GM18907 (cell line): ENCODE results near the gene METTL16.

Source experiments
- ATAC-seq: cut with Tn5 transposase; IDR thresholded peaks from one replicate; pipeline ENCODE4 v1.9.1; 2021; ENCODE audit warnings: mild to moderate bottlenecking, moderate library complexity; ENCODE audit not compliant: unreplicated experiment

The METTL16 gene

GRCh38 chr17:2385240-2386210 lies 126.2 kb downstream of the METTL16 start:
- no peak for ATAC-seq

DNA sequence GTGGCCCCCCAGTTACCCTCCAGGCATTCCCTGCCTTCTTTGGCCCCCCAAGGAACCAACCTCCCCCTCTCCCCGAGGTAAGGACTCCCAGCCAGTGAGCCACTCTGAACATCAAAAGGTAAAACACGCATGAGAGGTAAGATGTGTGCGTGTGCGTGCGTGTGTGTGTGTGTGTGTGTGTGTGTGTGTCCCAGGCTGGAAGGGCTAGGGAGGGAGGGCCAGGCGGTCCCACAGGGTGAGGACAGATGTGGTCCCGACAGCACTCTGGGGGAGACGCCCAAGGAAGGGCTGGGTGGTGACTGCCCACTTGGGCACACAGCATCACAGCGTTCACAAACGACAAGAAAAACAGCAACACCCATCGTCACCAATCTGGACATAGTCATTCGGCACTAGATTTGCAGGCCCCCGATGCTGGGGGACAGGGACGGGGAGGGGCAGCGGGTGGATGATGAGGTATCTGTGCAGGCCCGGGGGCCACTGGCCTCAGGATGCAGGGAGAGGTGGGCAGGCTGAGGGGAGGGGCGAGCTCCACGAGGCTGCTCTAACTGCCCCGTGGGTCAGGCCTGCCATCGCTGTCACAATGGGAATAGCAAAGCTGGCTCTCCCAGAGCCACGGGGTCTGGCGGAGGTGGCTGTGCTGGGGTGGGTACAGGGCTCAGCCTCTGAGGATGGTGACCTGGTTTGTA lies 127.1 kb downstream of the METTL16 start:
- no peak for ATAC-seq

- ATAC-seq, result no peak
These were observed 128.0 kb downstream of the METTL16 start for GRCh38 chr17:2383628-2384167.

GRCh38 chr17:2380950-2381649 lies 130.6 kb downstream of the METTL16 start:
- no peak for ATAC-seq

GRCh38 chr17:2380226-2380922 lies 131.3 kb downstream of the METTL16 start:
- no peak for ATAC-seq

- ATAC-seq, result no peak
These were observed 132.0 kb downstream of the METTL16 start for GRCh38 chr17:2379489-2380225.

- ATAC-seq, result no peak
These were observed 132.8 kb downstream of the METTL16 start for GRCh38 chr17:2378905-2379304.

DNA sequence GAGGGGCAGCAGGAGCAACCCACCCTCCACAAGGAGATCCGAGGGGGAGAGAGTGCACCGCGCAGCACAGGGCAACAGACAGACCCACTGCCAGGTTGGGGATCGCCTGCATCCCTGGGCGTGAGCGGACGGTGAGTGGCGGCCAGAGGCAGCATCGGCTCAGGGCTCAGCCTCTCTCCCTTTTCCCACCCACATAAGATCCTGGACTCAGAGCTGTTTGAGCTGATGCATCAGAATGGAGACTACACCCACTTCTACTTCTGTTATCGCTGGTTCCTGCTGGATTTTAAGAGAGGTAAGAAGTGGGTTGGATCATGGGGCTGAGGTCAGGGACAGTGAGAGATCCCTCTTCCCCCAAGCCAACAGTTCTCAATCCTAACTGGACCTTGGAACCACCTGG lies 134.0 kb downstream of the METTL16 start:
- no peak for ATAC-seq

GRCh38 chr17:2376107-2376506 lies 135.6 kb downstream of the METTL16 start:
- ATAC-seq, result no peak

DNA sequence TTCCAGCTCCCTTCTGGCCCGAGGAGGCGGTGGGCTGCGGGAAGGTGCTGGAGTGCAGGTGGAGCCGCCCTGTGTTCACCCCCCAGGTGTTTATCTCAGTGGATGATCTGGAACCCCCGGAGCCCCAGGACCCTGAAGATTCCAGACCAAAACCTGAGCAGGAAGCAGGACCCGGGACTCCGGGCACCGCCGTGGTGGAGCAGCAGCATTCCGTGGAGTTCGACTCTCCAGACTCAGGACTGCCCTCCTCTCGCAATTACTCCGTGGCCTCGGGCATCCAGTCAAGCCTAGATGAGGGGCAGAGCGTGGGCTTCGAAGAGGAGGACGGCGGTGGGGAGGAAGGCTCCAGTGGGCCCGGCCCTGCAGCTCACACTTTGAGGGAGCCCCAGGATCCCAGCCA lies 136.3 kb downstream of the METTL16 start:
- ATAC-seq, result no peak

DNA sequence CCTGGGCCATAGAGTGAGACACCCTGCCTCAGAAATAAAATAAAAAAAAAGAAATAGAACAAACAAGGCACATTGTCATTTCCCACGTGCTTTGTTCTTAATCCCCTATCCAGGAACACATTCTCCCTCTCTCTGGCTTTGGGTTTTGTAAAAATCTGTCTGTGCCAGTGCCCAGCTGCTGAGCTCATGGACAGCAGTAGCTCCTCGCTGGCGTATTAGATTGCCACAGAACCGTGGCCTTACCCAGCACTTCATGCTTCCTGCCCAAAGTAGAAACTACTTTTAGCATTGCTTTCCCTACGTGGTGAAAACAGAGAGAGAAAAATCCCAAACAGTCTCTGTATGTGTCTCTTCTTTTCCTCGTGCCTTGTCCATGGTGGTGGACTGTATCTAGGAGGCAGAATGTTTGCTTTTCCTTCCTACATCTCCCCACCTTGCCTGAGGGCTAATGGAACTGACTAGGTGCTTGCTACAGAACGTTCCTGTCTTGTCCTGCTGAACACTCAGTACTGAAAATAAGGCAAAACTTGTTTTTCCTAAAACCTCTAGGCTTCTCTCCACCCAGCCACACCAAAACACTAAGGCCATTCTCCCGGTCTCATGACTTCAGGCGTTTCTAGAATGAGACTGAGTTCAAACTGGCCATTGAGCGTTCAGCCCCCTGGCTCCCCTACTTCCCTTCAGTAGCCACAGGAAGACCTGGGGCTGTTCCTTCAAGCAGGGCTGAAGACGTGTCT lies 137.0 kb downstream of the METTL16 start:
- ATAC-seq, result no peak

DNA sequence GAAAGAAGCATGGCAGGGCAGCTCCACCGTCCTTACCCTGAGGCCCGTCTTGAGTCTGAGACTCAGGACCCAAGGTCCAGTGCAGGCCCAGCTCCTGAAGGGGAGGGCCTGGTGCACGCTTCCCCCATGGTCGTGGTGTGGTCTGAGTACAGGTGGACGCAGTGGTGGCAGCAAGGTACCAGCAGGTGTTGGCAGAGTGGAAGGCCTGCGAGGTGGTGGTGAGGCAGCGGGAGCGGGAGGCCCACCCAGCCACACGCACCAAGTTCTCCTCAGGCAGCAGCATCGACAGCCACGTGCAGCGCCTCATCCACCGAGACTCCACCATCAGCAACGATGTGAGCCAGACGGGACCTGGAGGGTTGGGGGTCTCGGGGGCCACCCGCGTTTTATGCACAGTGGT lies 138.5 kb downstream of the METTL16 start:
- ATAC-seq, result no peak

GRCh38 chr17:2372681-2373080 lies 139.0 kb downstream of the METTL16 start:
- no peak for ATAC-seq

- no peak for ATAC-seq
These were observed 139.5 kb downstream of the METTL16 start for GRCh38 chr17:2372180-2372579.

DNA sequence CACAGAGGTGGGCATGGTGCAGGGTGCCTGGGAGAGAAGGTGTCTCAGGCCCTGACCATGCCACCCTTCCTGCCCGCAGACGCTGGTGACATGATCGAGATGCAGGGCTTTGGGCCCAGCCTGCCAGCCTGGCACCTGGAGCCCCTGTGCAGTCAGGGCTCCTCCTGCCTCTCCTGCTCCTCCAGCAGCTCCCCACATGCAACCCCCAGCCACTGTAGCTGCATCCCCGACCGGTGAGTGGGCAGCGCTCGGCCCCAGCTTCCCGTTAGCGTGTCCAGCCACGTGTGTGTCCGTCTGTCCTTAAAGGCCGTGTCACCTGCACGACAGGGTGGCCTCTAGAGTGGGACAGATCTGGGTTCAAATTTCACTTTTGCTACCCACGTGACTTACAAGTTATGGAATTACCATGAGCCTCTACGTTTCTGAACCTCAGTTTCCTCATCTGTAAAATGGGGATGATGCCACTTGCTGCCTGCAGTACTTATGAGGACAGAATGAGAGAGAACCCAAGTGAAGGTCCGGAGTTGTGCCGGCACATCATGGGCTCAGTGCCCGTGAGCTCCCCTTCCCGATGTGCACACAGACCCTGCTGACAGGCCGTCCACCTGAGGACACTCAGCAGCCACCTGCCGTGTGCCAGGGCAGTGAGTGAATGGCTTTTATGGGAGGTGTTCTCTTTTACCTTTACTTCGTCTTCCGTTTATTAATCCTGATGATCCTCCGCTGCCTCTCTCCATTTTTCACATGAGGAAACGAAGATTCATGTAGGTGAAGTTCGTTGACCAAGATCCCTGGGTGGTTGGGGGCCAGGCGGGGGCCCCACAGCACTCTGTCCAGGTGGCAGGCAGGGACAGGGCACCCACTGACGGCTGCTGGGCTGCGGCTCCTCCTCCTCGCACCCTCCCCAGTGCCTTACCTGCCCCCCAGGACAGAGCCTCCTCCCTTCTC lies 140.2 kb downstream of the METTL16 start:
- ATAC-seq, result no peak

GRCh38 chr17:2370211-2370589 lies 141.5 kb downstream of the METTL16 start:
- ATAC-seq, result no peak

- ATAC-seq, result no peak
These were observed 142.0 kb downstream of the METTL16 start for GRCh38 chr17:2369551-2370210.

DNA sequence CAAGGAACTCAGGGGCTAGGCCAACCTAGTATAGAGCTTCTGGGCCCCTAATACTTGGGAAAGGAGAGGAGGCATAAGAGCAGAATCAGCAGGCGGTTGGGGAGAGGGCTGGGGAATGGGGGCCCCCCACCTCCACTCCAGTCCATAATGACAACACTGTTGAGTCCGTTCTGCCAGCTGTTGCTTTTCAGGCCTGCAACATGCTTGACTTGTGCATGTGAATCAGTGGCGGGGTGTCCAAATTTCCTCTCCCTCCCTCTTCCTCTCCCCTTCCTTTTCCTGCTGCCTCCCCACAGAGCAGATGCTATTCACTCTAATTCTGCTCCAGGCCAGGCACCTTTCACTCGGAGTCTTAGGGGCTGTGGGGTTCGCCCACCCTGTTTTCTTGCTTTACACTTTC lies 142.6 kb downstream of the METTL16 start:
- no peak for ATAC-seq
